ENCODE results near the gene BPTF. TPM values are rescaled to one million over a fixed set of nuclear protein-coding genes. Genes with fewer than 3 reads are reported as not detected.
A peak's percentile ranks its signal among the peaks of the same experiment; 100 is the strongest.

Gene BPTF
- total RNA-seq, 1 donor from 2014 or later: 135 TPM

GRCh38 chr17:67982034-67982640, 156.8 kb downstream of the BPTF start:
- no peak for TF ChIP-seq CTCF (conservative IDR thresholded peaks at IDR 0.05)
- Mint-ChIP-seq H3K36me3 (peaks cover 12% of the 10 kb centered on the region), H3K9me3 (no peaks in the 10 kb centered on the region), H3K27me3 (no peaks in the 10 kb centered on the region), H3K4me1 (ENCODE audit: unreplicated experiment) (peaks cover 9% of the 10 kb centered on the region), H3K27ac (no peak overlapping the region), H3K4me3 (no peak overlapping the region)
- no peak for DNase-seq (ENCODE audit: extremely low spot score, unreplicated experiment)

GRCh38 chr17:67982686-67983382, 157.5 kb downstream of the BPTF start:
- Mint-ChIP-seq H3K36me3 (peaks cover 12% of the 10 kb centered on the region), H3K9me3 (no peaks in the 10 kb centered on the region), H3K27me3 (no peaks in the 10 kb centered on the region), H3K27ac (no peak overlapping the region), H3K4me3 (no peak overlapping the region), H3K4me1 (ENCODE audit: unreplicated experiment) (peaks cover 9% of the 10 kb centered on the region)
- DNase-seq (ENCODE audit: extremely low spot score, unreplicated experiment): no peak
- TF ChIP-seq CTCF (conservative IDR thresholded peaks at IDR 0.05): no peak

- Mint-ChIP-seq H3K27me3 (no peaks in the 10 kb centered on the region), H3K36me3 (peaks cover 12% of the 10 kb centered on the region), H3K9me3 (no peaks in the 10 kb centered on the region), H3K27ac (no peak overlapping the region), H3K4me3 (no peak overlapping the region), H3K4me1 (ENCODE audit: unreplicated experiment) (peaks cover 9% of the 10 kb centered on the region)
- DNase-seq (ENCODE audit: extremely low spot score, unreplicated experiment): no peak
- TF ChIP-seq CTCF (conservative IDR thresholded peaks at IDR 0.05): no peak
These were observed 158.0 kb downstream of the BPTF start for GRCh38 chr17:67983383-67983688.

- peaks cover 9% of the 10 kb centered on the region for H3K27me3 Mint-ChIP-seq
- H3K4me1 Mint-ChIP-seq (ENCODE audit: unreplicated experiment): peaks cover 15% of the 10 kb centered on the region
- DNase-seq (ENCODE audit: extremely low spot score, unreplicated experiment): no peak
- no peak overlapping the region for H3K27ac Mint-ChIP-seq
- peak overlapping the region; percentile 46 for H3K4me3 Mint-ChIP-seq
- no peaks in the 10 kb centered on the region for H3K9me3 Mint-ChIP-seq
- TF ChIP-seq CTCF (conservative IDR thresholded peaks at IDR 0.05): no peak
- no peaks in the 10 kb centered on the region for H3K36me3 Mint-ChIP-seq
These were observed 165.6 kb downstream of the BPTF start for GRCh38 chr17:67990909-67991308.

GRCh38 chr17:67992548-67993152, 167.3 kb downstream of the BPTF start:
- Mint-ChIP-seq H3K27ac (peak overlapping the region; percentile 96), H3K4me1 (ENCODE audit: unreplicated experiment) (peaks cover 21% of the 10 kb centered on the region), H3K9me3 (no peaks in the 10 kb centered on the region), H3K4me3 (peak overlapping the region; percentile 98), H3K27me3 (peaks cover 17% of the 10 kb centered on the region), H3K36me3 (no peaks in the 10 kb centered on the region)
- no peak for TF ChIP-seq CTCF (conservative IDR thresholded peaks at IDR 0.05)
- DNase-seq (ENCODE audit: extremely low spot score, unreplicated experiment): no peak

Data from type B pancreatic cell (in vitro differentiated cells).